Neural progenitor cell (in vitro differentiated cells): ENCODE results near the gene LINC01488. TPM values are rescaled to one million over a fixed set of nuclear protein-coding genes. Genes with fewer than 3 reads are reported as not detected.

Experiments
- DNase-seq: peaks from one replicate; pipeline ENCODE4 v3.0.0-alpha.2; 2016; ENCODE audit warnings: low spot score
- H2AFZ ChIP-seq: fragments of 200-600 bp; sonication (generic); replicated peaks from 2 replicates; pipeline ENCODE4 v1.6.1; 2016; ENCODE audit warnings: antibody characterized with exemption
- H3F3A ChIP-seq: fragments of 200-600 bp; sonication (generic); 2 replicates; pipeline ENCODE4 v1.6.1; 2016; ENCODE audit warnings: antibody characterized with exemption, low read depth
- H3K27ac ChIP-seq: fragments of 200-600 bp; sonication (generic); 2 replicates; pipeline ENCODE4 v1.5.1; 2016; ENCODE audit warnings: mild to moderate bottlenecking
- H3K27me3 ChIP-seq: fragments of 200-600 bp; sonication (generic); 2 replicates; pipeline ENCODE4 v1.6.1; 2016; ENCODE audit warnings: mild to moderate bottlenecking, moderate library complexity
- H3K36me3 ChIP-seq: fragments of 200-600 bp; sonication (generic); 2 replicates; pipeline ENCODE4 v1.5.1; 2016
- H3K4me1 ChIP-seq: fragments of 200-600 bp; sonication (generic); 2 replicates; pipeline ENCODE4 v1.6.1; 2016; ENCODE audit warnings: mixed run types
- H3K4me2 ChIP-seq: fragments of 200-600 bp; sonication (generic); 2 replicates; pipeline ENCODE4 v1.6.1; 2016
- H3K4me3 ChIP-seq: fragments of 200-600 bp; sonication (generic); 2 replicates; pipeline ENCODE4 v1.5.1; 2016
- H3K79me2 ChIP-seq: fragments of 200-600 bp; sonication (generic); 2 replicates; pipeline ENCODE4 v1.6.1; 2016; ENCODE audit warnings: low read depth
- H3K9ac ChIP-seq: fragments of 200-600 bp; sonication (generic); 2 replicates; pipeline ENCODE4 v1.6.1; 2016
- H3K9me3 ChIP-seq: fragments of 200-600 bp; sonication (generic); 2 replicates; pipeline ENCODE4 v1.5.1; 2016; ENCODE audit warnings: low read depth
- H4K20me1 ChIP-seq: fragments of 200-600 bp; sonication (generic); 2 replicates; pipeline ENCODE4 v1.6.1; 2016; ENCODE audit warnings: low read depth
- H3K27ac Mint-ChIP-seq: 3 replicates; pipeline ENCODE4 v1.8.0; 2021; ENCODE audit warnings: mixed read lengths
- H3K27me3 Mint-ChIP-seq: 2 replicates; pipeline ENCODE4 v1.8.0; 2022; ENCODE audit warnings: low read depth, mild to moderate bottlenecking, inconsistent platforms, moderate library complexity, mixed read lengths; ENCODE audit not compliant: insufficient read depth
- H3K36me3 Mint-ChIP-seq: 3 replicates; pipeline ENCODE4 v1.8.0; 2021; ENCODE audit warnings: mixed read lengths
- H3K4me1 Mint-ChIP-seq: 3 replicates; pipeline ENCODE4 v1.8.0; 2021; ENCODE audit warnings: mixed read lengths
- H3K4me3 Mint-ChIP-seq: 3 replicates; pipeline ENCODE4 v1.8.0; 2021; ENCODE audit warnings: mild to moderate bottlenecking, moderate library complexity, mixed read lengths
- H3K9me3 Mint-ChIP-seq: 3 replicates; pipeline ENCODE4 v1.8.0; 2020; ENCODE audit warnings: mixed read lengths
- EZH2 ChIP-seq: fragments of 200-600 bp; sonication (generic); IDR thresholded peaks from 2 replicates; pipeline ENCODE4 v1.6.1; 2017; ENCODE audit warnings: antibody characterized with exemption, mild to moderate bottlenecking, moderate library complexity
- EZH2phosphoT487 ChIP-seq: fragments of 200-600 bp; sonication (generic); IDR thresholded peaks from 2 replicates; pipeline ENCODE4 v1.6.1; 2017; ENCODE audit warnings: antibody characterized with exemption
- total RNA-seq: library from RNA; depleted of rRNA; stranded (reverse); fragments of >200 nt; gene quantifications from 2 replicates; pipeline ENCODE4 v1.2.3, GENCODE V29; 2015; ENCODE audit warnings: low replicate concordance
- TF ChIP-seq, protein P1 (sequence below): fragments of 200-600 bp; sonication (generic); IDR thresholded peaks from 2 replicates; pipeline ENCODE4 v1.5.1; 2017; ENCODE audit warnings: antibody characterized with exemption, mild to moderate bottlenecking

LINC01488 gene
- total RNA-seq, 1 donor from 2014 or later = 0.09 TPM

DNA sequence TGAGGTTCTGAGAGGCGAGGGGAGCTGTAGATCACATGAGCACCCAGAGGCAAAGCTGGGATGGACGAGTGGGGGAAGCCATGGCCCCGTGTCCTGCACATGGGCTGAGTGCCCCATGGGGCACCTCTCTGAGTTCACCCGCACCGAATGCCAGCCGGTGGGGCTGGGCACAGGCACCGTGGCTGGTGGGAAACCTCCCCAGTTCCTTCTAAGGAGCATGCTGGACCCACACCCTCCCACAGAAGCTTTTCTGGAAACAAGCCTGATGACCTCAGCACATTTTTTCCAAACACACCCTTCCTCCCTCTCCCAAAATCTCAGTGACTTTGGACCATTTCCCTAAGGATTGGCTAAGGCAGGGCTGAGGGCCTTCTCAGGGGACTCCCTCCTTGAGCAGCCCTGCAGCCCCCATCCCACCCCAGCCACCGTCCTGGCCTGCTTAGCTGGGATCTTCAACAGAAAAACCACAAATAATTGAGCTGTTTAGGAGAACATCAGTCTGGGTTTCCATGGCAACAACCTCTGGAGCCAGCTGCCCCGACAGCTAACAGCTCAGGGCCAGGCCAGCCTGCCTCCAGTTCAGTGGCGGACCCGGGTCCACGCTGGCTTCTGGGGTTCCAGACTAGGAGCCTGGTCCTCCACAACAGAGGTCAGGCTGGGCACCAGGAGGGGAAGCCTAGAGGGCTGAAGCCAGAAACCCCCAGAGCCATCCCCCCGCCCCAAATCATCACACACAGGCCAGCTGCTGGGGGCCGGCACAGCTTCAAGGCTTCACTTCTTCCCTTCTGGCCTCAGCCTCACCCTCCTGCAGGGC, 18.1 kb upstream of the LINC01488 start:
- H2AFZ ChIP-seq = no peak overlapping the region
- H3K27ac Mint-ChIP-seq = peak overlapping the region; percentile 92
- H3F3A ChIP-seq = no peaks in the 10 kb centered on the region
- no peak overlapping the region for H3K9ac ChIP-seq
- no peaks in the 10 kb centered on the region for H3K79me2 ChIP-seq
- peak; percentile 83 for DNase-seq
- H3K4me1 Mint-ChIP-seq = peaks cover 30% of the 10 kb centered on the region
- H3K4me3 ChIP-seq = no peak overlapping the region
- peaks cover 11% of the 10 kb centered on the region for H3K27me3 Mint-ChIP-seq
- TF ChIP-seq EZH2 (no peak), EZH2phosphoT487 (no peak)
- H3K9me3 ChIP-seq = no peaks in the 10 kb centered on the region
- H3K36me3 ChIP-seq = no peaks in the 10 kb centered on the region
- no peak overlapping the region for H3K4me2 ChIP-seq
- no peaks in the 10 kb centered on the region for H3K27me3 ChIP-seq
- no peaks in the 10 kb centered on the region for H4K20me1 ChIP-seq
- H3K27ac ChIP-seq = no peak overlapping the region
- peaks cover 12% of the 10 kb centered on the region for H3K9me3 Mint-ChIP-seq
- H3K36me3 Mint-ChIP-seq = no peaks in the 10 kb centered on the region
- H3K4me3 Mint-ChIP-seq = no peak overlapping the region
- peaks cover 14% of the 10 kb centered on the region for H3K4me1 ChIP-seq

DNA sequence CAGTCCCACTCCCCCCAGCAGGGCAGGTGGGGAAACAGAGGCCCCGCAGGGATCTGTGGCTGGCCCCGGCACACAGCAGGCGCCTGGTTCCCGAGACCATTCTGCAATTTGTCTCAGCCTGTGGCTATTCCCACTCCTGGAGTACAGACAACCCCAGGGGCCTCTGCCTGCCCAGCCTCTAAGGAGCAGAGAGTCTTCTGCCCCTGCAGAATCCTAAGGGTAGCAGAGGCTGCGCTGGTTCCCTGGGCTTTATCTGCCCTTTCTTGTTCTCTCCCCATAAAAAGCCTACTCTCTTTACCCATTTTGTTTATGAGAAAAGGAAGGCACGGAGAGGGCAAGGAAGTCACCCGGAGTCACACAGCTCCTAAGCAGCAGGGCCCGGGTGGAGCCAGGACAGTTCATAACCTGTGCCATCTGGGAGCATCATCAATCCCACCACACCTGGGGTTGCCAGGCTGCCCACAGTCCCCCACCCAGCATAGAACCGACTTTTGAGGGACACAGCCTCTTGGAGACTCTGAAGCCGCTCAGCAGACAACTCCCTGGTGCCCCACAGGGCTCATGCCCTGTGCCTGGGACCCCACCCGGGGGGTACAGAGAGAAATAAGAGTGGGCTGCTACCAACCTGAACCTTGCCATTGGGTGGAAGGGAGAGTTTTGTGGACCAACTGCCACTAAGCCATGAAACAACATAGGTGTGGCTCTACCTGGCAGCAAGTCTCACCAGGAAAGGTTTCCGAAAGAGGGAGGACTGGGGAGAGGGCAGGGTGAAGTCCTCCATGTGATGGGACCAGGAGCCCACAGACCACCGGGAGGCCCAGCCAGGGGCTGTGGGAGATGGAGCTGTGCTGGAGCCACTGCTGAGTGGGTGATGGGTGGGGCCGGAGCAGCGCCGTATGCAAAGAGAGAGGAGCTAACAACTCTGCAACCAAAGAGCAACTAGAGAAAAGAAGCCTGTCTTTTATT, 17.2 kb upstream of the LINC01488 start:
- Histone ChIP-seq H3K9me3 (no peaks in the 10 kb centered on the region), H3K4me1 (peaks cover 14% of the 10 kb centered on the region), H3F3A (no peaks in the 10 kb centered on the region), H3K36me3 (no peaks in the 10 kb centered on the region), H4K20me1 (no peaks in the 10 kb centered on the region), H3K4me3 (no peak overlapping the region), H3K27ac (no peak overlapping the region), H3K27me3 (no peaks in the 10 kb centered on the region), H2AFZ (no peak overlapping the region), H3K79me2 (no peaks in the 10 kb centered on the region), H3K9ac (no peak overlapping the region), H3K4me2 (no peak overlapping the region)
- Mint-ChIP-seq H3K27me3 (peaks cover 11% of the 10 kb centered on the region), H3K4me3 (no peak overlapping the region), H3K27ac (no peak overlapping the region), H3K4me1 (peaks cover 36% of the 10 kb centered on the region), H3K36me3 (no peaks in the 10 kb centered on the region), H3K9me3 (peaks cover 12% of the 10 kb centered on the region)
- no peak for DNase-seq
- TF ChIP-seq EZH2 (no peak), EZH2phosphoT487 (no peak)
- TF ChIP-seq, protein P1, sequence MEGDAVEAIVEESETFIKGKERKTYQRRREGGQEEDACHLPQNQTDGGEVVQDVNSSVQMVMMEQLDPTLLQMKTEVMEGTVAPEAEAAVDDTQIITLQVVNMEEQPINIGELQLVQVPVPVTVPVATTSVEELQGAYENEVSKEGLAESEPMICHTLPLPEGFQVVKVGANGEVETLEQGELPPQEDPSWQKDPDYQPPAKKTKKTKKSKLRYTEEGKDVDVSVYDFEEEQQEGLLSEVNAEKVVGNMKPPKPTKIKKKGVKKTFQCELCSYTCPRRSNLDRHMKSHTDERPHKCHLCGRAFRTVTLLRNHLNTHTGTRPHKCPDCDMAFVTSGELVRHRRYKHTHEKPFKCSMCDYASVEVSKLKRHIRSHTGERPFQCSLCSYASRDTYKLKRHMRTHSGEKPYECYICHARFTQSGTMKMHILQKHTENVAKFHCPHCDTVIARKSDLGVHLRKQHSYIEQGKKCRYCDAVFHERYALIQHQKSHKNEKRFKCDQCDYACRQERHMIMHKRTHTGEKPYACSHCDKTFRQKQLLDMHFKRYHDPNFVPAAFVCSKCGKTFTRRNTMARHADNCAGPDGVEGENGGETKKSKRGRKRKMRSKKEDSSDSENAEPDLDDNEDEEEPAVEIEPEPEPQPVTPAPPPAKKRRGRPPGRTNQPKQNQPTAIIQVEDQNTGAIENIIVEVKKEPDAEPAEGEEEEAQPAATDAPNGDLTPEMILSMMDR = no peak

DNA sequence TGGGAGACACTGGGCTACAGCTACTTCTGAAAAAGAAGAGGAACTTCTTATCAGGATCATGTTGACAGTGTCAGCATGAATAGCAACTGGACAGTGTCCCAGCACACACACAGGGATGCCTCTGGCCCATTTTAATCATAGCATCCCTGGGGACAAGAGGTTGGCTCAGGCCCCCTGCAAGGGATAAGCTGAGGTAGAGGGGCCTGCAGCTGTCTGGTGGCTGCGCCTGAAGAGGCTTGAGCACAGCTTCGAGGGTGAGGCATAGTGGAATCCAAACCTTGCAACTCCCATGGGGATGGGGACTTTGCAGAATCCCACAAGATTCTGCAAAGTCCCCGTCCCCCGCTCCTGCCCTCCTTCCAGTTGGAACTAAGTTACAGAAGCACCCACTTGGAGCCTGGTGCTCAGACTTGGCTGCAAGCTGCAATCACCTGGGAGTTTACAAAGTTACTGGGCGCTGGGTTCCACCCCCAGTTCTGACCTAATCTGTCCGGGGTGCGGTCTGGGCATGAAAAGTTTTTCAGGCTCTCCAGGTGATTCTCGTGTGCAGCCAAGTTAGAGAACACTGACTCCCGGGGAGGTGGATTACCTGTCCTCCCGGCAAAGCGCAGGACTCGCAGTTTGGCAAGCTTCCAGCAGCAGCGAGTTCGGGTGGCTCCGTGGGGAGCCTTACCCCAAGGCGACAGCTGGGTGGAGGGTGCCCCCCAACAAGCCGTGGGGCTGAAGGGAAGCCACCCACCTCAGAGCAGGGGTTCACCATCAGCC, 16.0 kb upstream of the LINC01488 start:
- Histone ChIP-seq H3K9me3 (no peaks in the 10 kb centered on the region), H3K79me2 (no peaks in the 10 kb centered on the region), H3K4me3 (no peak overlapping the region), H3F3A (no peaks in the 10 kb centered on the region), H3K27ac (no peak overlapping the region), H4K20me1 (no peaks in the 10 kb centered on the region), H3K36me3 (no peaks in the 10 kb centered on the region), H3K27me3 (no peaks in the 10 kb centered on the region), H2AFZ (no peak overlapping the region), H3K4me1 (peaks cover 17% of the 10 kb centered on the region), H3K4me2 (no peak overlapping the region), H3K9ac (no peak overlapping the region)
- peaks cover 43% of the 10 kb centered on the region for H3K4me1 Mint-ChIP-seq
- H3K4me3 Mint-ChIP-seq = no peak overlapping the region
- DNase-seq = no peak
- H3K9me3 Mint-ChIP-seq = peaks cover 9% of the 10 kb centered on the region
- H3K27ac Mint-ChIP-seq = no peak overlapping the region
- TF ChIP-seq, protein P1 = no peak
- TF ChIP-seq EZH2 = no peak
- TF ChIP-seq EZH2phosphoT487 = no peak
- peaks cover 11% of the 10 kb centered on the region for H3K27me3 Mint-ChIP-seq
- no peaks in the 10 kb centered on the region for H3K36me3 Mint-ChIP-seq
